GM21528 (cell line): ENCODE measurements around the gene TIMP1.

Experiments
- ATAC-seq: cut with Tn5 transposase; IDR thresholded peaks from one replicate; pipeline ENCODE4 v1.9.1; 2021; ENCODE audit warnings: mild to moderate bottlenecking, moderate library complexity; ENCODE audit not compliant: unreplicated experiment, low FRiP score

The TIMP1 gene

DNA sequence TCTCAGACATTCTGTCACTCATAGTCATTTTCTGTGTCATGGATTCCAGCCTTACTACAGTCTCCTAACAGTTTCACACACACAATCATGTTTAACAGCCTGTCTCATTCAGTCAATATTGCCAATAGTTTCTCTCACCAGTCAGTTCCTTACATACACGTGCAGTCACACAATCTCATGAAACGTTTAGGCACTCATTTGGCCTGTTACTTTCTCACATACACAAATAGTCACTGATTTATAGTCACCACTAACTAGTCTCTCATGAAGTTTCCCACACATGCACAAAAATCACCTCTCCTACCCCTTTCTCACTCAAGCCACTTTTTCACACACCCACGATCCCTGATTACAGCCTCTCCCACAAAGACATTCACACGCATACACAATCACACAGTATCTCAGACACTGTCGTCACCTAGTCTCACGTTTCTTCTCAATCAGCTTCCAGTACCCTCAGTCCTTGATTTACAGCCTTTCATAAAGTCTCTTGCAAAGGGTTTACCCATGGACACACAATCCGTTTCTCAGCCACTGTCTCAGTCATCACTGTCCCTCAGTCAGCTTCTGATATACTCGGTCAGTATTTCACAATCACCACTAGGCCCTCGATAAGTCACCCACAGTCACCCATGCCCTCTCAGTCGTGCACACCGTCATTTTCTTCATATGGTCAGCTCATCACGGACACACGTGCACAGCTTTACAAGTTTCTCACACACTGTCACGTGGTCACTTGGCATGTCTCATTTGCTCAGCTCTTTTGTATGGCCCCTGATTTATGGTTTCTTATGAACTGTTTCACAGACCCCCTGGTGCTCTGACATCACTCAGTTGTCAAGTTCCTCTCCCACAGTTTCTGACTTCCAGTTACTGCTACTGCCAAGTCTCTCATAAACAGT is 51.7 kb downstream of the TIMP1 start:
- no peak for ATAC-seq

DNA sequence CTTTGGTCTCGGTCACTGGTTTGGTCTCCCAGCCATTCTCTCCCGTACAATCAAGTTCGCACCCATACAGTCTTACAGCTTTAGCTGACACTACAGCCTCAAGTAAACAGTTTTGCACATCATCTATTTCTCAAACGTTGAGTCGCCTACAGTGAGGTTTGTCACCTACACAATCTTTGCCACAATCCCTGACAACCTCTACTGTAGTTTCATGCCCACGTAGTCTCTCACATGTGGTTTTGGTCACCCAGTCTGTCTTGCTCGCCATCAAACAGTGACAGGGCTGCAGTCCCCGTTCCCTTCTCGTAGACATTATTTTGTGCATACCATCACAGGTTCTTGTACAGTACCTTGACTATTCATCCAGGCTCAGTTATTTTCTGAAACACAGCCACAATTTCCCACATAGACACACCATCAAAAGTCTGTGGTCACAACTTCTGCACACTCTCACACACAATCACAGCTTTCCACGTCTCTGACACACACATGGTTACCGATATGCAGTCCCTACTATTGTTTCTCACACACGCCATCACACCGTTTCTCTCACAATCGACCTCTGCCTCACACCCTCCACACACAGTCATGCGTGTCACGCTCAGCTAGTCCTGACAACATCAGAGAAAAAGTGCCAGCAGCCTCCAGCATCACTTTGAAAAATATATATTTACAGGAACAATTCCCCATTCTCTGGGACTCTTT is 52.8 kb downstream of the TIMP1 start:
- ATAC-seq, result no peak
